Activated CD4-positive, alpha-beta memory T cell treated with anti-CD3 and anti-CD28 coated beads for 36 hours (primary cell): ENCODE results near the gene PAX2. TPM values are rescaled to one million over a fixed set of nuclear protein-coding genes. Genes with fewer than 3 reads are reported as not detected.

Experiments
- CTCF ChIA-PET: fragments of 350-600 bp; sonication (Branson Sonifier 250); formaldehyde crosslinking; loops from one replicate; lab custom pipeline; 2021; ENCODE audit warnings: antibody characterized with exemption, inconsistent platforms; lab: Charles Lee
- POLR2A ChIA-PET: fragments of 350-600 bp; sonication (Branson Sonifier 250); formaldehyde crosslinking; loops from one replicate; lab custom pipeline; 2021; ENCODE audit warnings: antibody characterized with exemption; lab: Charles Lee
- DNase-seq: peaks from one replicate; pipeline ENCODE4 v3.0.0-alpha.2; 2020
- H3K27ac Mint-ChIP-seq: one replicate; pipeline ENCODE4 v1.8.0; 2021; ENCODE audit warnings: mixed read lengths
- H3K27me3 Mint-ChIP-seq: one replicate; pipeline ENCODE4 v1.8.0; 2021; ENCODE audit warnings: mixed read lengths
- H3K36me3 Mint-ChIP-seq: one replicate; pipeline ENCODE4 v1.8.0; 2021; ENCODE audit warnings: mixed read lengths
- H3K4me1 Mint-ChIP-seq: one replicate; pipeline ENCODE4 v1.8.0; 2021; ENCODE audit warnings: low read depth, mixed read lengths
- H3K4me3 Mint-ChIP-seq: one replicate; pipeline ENCODE4 v1.8.0; 2021; ENCODE audit warnings: mild to moderate bottlenecking, mixed read lengths
- H3K9me3 Mint-ChIP-seq: one replicate; pipeline ENCODE4 v1.8.0; 2021; ENCODE audit warnings: mixed read lengths
- intact Hi-C: fragments of 100-400 bp; cut with micrococcal nuclease; formaldehyde crosslinking; loops from one replicate; pipeline ENCODE4 v1.15.1; 2023
- total RNA-seq, 2 experiments: library from RNA; stranded (reverse); gene quantifications; one replicate each; pipeline ENCODE4 v1.2.3, GENCODE V29; 2021

PAX2 gene
- total RNA-seq, 2 experiments from 2014 or later: not detected

DNA sequence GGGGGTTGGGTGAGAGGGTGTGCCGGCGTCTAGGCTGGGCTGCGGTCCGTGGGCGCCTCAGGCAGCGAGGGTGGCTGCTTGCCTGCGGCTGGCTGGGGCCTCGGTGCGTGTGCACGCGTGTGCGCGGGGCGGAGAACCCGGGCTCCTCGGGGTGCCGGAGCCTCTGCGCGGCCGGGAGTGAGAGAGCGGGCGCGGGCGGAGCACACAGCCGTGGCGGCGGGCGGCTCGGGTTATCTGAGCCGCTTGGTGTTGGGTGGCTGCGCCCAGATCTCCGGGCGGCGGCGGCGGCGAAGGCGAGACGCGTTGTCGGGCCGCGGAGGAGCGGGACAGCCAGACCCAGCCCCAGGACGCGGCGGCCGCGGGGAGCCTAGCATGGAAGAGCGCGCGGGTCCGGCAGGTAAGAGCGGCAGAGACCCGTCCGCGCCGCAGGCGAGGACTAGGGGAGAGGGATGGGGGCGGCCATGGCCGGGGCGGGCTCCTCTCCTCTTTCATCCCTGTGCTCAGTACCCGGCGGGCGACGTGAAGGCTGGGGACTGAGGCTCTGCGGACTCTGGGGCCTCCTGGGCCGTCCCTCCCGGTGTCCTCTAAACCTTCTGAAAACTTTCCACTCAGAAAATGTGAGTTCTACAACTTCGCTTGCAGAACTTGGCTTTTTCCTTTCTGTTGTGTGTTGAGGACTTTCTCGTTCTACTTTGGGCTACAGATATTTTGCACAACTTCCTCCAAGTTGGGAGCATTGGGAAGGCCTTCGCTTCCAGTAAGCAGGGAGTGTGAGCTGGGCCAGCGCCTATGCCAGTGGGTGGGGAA, 9.8 kb upstream of the PAX2 start:
- H3K4me3 Mint-ChIP-seq: no peak overlapping the region
- CTCF ChIA-PET: interaction anchor here (1.3 kb wide), 2 partner anchors 143 kb away, joined by 3 to 4 read pairs; no protein-coding TSS in a partner anchor
- no peaks in the 10 kb centered on the region for H3K9me3 Mint-ChIP-seq
- intact Hi-C loops: no loop called here
- no peak for DNase-seq
- H3K27me3 Mint-ChIP-seq: peaks cover 82% of the 10 kb centered on the region
- POLR2A ChIA-PET: no interaction called here
- peaks cover 40% of the 10 kb centered on the region for H3K4me1 Mint-ChIP-seq
- no peaks in the 10 kb centered on the region for H3K36me3 Mint-ChIP-seq
- no peak overlapping the region for H3K27ac Mint-ChIP-seq

DNA sequence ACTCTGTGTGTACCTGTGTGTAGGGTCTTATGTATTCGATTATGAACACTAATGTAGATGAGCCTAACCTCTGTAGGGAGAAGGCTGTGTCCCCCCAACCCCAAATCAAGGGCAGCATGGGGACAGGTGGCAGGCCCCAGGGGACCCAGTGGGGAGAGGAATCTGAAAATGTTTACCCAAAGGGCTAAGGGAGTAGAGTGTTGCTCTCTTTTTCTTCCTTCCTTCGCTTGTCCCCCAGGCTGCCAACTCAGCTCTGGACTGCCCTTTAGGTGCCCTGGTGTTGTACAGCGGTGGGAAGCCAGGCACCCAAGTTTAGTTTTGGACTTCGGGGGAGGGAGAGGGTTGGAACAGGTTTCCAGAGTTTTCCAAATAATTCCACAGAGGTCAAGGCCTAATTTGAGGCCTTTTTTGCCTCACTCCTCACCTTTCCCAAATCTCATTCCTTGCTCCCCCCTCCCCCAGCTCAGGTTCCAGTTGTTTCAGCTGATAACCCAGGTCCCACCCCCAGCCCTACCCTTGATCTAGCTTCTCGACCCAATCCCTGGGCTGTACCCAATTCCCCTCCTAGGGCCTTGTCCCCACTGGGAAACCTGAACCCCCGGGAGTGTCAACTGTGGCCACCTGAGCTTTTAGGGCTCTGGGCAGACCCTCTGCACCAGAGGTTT, 9.1 kb upstream of the PAX2 start:
- ChIA-PET POLR2A (no interaction called here), CTCF (interaction anchor here (1.3 to 2.0 kb wide), 2 partner anchors 142 to 174 kb away, joined by 4 read pairs; no protein-coding TSS in a partner anchor)
- Mint-ChIP-seq H3K4me1 (peaks cover 33% of the 10 kb centered on the region), H3K9me3 (no peaks in the 10 kb centered on the region), H3K4me3 (no peak overlapping the region), H3K27ac (no peak overlapping the region), H3K36me3 (no peaks in the 10 kb centered on the region), H3K27me3 (peaks cover 83% of the 10 kb centered on the region)
- DNase-seq: no peak
- intact Hi-C loops: no loop called here

DNA sequence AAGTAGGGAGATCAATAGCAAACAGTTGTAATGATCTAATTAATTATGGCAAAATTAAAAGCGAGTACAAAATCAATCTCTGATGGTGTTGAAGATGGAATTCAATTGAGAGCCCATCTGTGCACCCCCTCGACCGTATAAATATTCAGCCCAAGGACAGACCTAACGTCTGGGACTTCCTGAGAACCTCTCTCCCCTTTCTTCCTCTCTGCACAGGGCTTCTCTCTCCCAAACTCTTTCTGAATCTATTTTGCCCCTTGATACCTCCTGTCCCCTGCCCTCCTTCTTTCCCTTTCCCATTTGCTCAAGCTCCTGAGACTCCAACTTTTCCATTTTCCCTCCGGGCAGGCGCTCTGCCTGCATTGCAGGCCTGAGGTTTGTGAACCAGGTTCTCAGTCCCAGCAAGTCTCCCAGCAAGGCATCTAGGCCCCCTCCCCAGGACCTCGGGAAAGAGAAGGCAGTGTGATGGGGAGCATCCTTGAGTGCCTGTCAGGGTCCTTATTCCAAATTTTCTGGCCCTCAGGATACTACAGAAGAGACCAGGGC, 8.5 kb upstream of the PAX2 start:
- ChIA-PET POLR2A (no interaction called here), CTCF (interaction anchor here (1.3 to 2.0 kb wide), 2 partner anchors 142 to 175 kb away, joined by 4 read pairs; no protein-coding TSS in a partner anchor)
- H3K36me3 Mint-ChIP-seq: no peaks in the 10 kb centered on the region
- no peak for DNase-seq
- H3K27me3 Mint-ChIP-seq: peaks cover 83% of the 10 kb centered on the region
- H3K4me3 Mint-ChIP-seq: peak overlapping the region; percentile 57
- no peaks in the 10 kb centered on the region for H3K9me3 Mint-ChIP-seq
- no peak overlapping the region for H3K27ac Mint-ChIP-seq
- peaks cover 30% of the 10 kb centered on the region for H3K4me1 Mint-ChIP-seq
- intact Hi-C loops: no loop called here

DNA sequence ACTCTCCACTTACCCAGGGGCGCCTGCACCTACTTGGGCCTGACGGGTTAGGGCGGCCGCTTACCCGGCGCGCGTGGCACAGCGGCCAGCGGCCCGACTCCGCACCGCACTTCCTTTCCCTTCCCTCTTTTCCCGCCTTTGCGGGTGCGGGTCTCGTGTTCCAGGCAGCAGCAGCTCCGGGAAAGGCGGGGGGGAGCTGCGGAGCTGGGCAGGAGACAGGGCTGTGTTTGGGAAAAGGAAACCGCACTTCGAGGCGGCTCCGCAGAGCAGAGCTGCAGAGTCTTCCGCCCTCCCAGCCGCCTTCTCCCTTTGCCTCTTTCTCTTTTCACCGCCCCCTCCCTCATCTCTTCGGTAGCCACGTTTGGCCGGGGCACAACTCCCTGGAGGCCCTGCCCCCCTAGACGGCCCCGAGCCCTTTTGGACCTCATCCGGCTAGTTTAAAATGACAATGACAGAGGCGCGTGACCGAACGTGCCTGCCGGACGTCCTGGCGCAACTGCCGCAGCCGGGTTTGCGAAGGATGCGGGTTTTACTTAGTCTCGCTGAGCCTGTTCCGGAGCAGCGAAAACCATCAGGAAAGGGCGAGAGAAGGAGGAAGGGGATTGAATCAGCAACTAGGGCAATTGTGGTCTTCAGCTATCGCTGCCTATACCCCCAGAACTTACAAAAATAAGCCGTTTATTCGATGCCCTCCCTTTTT, 7.9 kb upstream of the PAX2 start:
- DNase-seq: no peak
- peaks cover 30% of the 10 kb centered on the region for H3K4me1 Mint-ChIP-seq
- H3K36me3 Mint-ChIP-seq: no peaks in the 10 kb centered on the region
- peaks cover 83% of the 10 kb centered on the region for H3K27me3 Mint-ChIP-seq
- H3K27ac Mint-ChIP-seq: no peak overlapping the region
- ChIA-PET CTCF (interaction anchor here (2.0 kb wide), 1 partner anchor 175 kb away, joined by 4 read pairs; no protein-coding TSS in a partner anchor), POLR2A (no interaction called here)
- intact Hi-C loops: no loop called here
- peak overlapping the region; percentile 57 for H3K4me3 Mint-ChIP-seq
- no peaks in the 10 kb centered on the region for H3K9me3 Mint-ChIP-seq

DNA sequence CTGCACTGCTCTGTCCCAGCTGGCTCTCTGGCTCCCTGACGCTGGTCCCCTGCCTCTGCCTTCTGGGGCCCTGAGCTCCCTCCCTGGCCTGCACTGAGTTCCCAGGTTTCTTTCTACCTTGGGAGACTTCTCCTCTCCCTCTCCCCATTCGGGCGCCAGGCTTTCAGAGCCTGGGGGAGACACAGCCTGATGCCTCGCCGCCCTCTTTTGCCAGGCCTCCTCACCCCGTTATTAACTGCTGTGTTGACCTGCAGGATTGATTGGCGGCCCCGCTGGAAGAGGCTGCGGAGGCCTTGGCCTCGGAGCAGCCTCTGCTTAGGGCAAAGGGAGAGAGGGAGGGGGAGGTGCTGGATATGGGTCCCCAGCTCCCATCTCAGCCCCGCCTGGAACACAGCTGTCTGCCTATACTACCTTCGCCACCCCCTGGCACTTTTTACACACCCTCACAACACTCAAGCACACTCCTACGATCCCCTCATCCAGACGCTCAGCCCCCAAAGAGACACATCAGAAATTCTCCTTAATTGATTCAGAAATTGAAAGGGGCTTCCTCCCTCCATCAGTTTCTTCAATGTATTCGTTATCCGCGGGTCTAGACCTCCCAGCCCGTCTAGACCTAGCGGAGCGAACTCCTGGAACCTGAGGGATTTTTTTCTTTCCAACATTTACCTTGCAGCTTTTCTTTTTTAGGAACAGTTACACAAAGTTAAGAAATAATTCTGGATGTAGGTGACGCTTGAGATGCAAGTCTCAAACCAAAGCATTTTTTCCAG, 7.1 kb upstream of the PAX2 start:
- no peak overlapping the region for H3K27ac Mint-ChIP-seq
- POLR2A ChIA-PET: no interaction called here
- H3K9me3 Mint-ChIP-seq: no peaks in the 10 kb centered on the region
- DNase-seq: no peak
- intact Hi-C loops: no loop called here
- H3K4me3 Mint-ChIP-seq: no peak overlapping the region
- peaks cover 30% of the 10 kb centered on the region for H3K4me1 Mint-ChIP-seq
- no peaks in the 10 kb centered on the region for H3K36me3 Mint-ChIP-seq
- H3K27me3 Mint-ChIP-seq: peaks cover 84% of the 10 kb centered on the region
- CTCF ChIA-PET: interaction anchor here (2.0 kb wide), 1 partner anchor 176 kb away, joined by 4 read pairs; no protein-coding TSS in a partner anchor

DNA sequence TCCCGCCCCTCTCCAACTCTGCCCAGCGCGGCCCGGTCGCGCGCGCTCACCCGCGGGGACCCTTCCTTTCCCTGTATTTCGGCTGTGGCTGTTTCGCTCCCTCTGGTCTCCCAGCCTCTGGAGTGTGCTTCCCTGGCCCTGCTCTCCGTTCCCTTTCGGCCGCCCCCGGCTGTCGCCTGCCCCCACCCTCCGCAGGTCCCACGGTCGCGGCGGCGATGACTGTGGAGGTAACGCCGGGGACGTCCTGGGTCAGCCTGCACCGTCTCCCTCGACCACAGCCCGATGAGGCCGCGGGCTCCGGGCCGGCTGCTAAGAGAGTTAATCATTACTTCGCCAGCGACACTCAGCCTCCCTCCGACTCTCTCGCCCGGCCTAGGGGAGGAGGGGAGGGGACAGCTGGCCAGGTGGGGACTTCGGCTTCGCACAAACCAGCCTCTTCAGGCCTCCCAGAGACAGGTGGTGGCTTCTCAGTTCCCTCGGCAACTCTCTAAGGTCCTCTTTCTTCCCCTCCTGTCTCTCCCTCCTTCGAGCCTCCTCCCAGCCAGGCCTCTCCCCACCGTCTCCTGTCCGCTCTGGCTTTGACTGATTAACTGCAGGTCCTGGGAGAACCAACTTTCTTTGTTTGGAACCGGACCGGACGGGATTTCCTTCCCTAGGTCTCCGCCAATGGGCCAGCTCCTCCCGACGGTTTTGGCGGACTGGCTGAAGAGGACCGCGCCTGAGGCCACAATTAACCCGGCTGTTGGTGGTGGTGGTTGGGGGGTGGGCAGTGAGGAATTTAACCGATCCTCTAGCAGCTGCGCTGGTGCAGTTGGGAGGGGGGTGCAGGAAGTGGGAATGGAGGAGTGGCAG, 5.6 kb upstream of the PAX2 start:
- CTCF ChIA-PET: interaction anchor here (1.5 to 5.0 kb wide), 2 partner anchors 139 to 178 kb away, joined by 5 to 56 read pairs; no protein-coding TSS in a partner anchor
- Mint-ChIP-seq H3K4me3 (no peak overlapping the region), H3K27me3 (peaks cover 88% of the 10 kb centered on the region), H3K4me1 (peaks cover 39% of the 10 kb centered on the region), H3K9me3 (no peaks in the 10 kb centered on the region), H3K36me3 (no peaks in the 10 kb centered on the region), H3K27ac (no peak overlapping the region)
- DNase-seq: no peak
- intact Hi-C loops: loop anchor here (5.0 to 10.0 kb wide), 4 partner anchors 88 to 485 kb away; partner anchors contain the start of genes LBX1 and TLX1
- POLR2A ChIA-PET: no interaction called here

DNA sequence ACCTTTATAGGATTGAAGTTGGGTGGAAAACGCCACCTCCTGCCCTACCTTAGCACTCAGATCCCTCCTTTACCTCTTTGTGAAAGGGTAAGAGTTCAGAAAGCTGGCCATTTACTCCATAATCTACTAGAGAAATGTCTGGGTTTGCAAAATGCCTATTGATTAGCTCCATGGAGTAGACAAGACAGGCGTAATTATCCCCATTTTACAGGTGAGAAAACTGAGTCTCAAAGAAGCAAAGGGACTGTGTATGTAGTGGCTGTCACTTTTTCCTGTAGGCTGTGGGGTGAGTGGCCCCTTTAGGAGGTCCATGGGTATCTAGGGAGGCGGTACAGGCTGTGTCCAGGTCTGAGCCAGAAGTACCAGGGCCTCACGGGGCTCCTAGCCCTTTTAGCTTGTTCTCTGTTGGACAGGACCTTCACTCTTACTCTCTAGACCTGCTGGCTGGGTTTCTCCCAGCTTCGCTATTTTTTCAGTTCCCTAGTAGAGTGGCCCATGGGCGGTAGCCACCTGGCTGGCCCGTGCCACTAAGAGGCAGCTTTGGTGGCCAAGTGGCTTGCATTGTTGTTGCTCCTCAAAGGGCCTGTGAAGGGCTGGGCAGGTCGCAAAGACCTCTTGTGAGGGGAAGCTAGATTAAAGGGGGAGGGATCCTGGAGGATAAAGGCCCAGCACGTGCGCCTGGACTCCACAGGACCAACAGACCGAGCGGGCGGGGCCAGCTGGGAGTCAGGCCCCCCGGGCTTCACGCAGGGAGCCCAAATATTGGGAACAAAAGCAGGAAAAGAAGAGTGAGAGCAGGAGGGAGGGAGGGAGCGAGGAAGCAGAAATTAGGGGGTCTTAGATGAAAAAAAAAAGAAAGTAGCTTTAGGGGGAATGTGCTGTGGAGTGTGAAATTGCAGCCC, 4.7 kb upstream of the PAX2 start:
- Mint-ChIP-seq H3K27me3 (peaks cover 87% of the 10 kb centered on the region), H3K36me3 (no peaks in the 10 kb centered on the region), H3K4me1 (peaks cover 37% of the 10 kb centered on the region), H3K4me3 (no peak overlapping the region), H3K9me3 (no peaks in the 10 kb centered on the region), H3K27ac (no peak overlapping the region)
- DNase-seq: no peak
- intact Hi-C loops: loop anchor here (5.0 to 10.0 kb wide), 4 partner anchors 87 to 484 kb away; partner anchors contain the start of genes LBX1 and TLX1
- CTCF ChIA-PET: interaction anchor here (0.7 to 5.0 kb wide), 5 partner anchors 9 to 179 kb away, joined by 3 to 56 read pairs (median 3); no protein-coding TSS in a partner anchor
- POLR2A ChIA-PET: no interaction called here

DNA sequence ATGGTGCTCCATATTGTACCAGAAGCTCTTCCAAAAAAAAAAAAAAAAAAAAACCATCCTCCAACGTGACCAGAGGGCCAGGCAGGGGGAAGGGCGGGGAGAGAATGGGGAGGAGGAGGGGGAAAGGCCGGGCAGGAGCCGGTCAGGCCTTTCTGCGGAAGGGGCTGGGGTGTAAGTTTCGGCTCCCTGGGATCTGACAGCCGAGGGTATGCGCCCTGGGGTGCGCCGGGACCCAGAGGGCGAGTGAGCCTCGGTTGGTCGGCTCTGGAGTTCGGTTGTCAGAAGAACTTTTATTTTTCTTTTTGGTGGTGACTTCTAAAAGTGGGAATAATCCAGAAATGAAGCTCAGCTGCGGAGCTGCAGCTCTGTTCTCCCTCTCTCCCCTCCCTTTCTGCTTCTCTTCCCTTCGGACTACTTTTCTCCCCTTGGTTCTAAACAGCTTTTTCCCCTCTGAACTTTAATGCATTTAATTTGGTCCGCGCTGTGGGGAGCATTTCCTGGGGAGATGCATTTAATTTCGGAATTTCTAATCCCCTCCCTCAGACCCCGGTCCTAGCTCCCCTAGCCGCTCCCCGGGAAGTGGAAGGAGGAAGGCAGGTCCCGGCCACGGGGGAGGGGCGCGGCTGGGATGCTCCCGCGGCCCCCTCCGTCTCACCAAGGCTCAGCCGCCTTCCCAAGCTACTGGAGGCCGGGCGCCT, 3.9 kb upstream of the PAX2 start:
- ChIA-PET POLR2A (no interaction called here), CTCF (interaction anchor here (0.6 to 5.0 kb wide), 7 partner anchors 10 to 206 kb away, joined by 3 to 56 read pairs (median 5); no protein-coding TSS in a partner anchor)
- Mint-ChIP-seq H3K4me1 (peaks cover 41% of the 10 kb centered on the region), H3K9me3 (no peaks in the 10 kb centered on the region), H3K4me3 (no peak overlapping the region), H3K27ac (no peak overlapping the region), H3K27me3 (peaks cover 89% of the 10 kb centered on the region), H3K36me3 (no peaks in the 10 kb centered on the region)
- intact Hi-C loops: loop anchor here (2.0 to 10.0 kb wide), 5 partner anchors 71 to 483 kb away; partner anchors contain the start of genes LBX1 and TLX1
- no peak for DNase-seq

DNA sequence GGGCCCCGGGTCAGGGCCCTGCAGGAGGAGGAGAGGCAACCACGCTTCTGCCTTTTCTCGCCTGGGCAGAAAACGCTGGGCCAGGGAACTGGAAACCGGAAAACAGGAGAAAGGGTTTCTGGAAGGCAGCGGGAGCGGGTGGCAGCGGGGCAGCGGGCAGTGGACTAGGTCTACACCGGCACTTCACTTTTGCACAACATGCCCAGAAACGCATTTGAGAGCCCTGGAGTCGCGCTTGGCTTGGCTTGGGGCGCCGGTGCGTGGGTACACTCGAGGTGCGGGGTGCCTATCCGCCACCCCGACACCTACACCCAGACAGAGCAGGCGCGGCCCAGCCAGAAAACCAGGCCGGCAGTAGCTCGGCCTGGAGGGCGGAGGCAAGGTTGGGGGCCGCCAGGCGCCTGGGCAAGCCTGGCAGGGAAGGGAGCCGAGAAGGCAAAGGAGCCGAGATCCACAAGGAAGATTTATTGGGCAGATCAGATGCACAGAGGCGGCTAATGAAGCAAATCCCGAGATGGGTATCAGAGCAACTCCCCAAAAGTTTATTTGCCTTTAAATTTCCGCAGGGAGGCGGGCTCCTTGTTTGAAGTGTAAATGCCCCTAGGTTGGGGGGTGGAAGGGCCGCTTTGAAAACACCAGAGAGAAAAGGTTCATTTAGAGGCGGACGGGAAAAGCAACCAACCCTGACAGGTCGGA, 3.2 kb upstream of the PAX2 start:
- DNase-seq: no peak
- ChIA-PET POLR2A (no interaction called here), CTCF (interaction anchor here (0.6 to 5.0 kb wide), 14 partner anchors 8 to 224 kb away, joined by 3 to 56 read pairs (median 8); no protein-coding TSS in a partner anchor)
- H3K4me3 Mint-ChIP-seq: no peak overlapping the region
- no peak overlapping the region for H3K27ac Mint-ChIP-seq
- peaks cover 89% of the 10 kb centered on the region for H3K27me3 Mint-ChIP-seq
- no peaks in the 10 kb centered on the region for H3K36me3 Mint-ChIP-seq
- intact Hi-C loops: loop anchor here (2.0 to 10.0 kb wide), 5 partner anchors 71 to 483 kb away; partner anchors contain the start of genes LBX1 and TLX1
- peaks cover 46% of the 10 kb centered on the region for H3K4me1 Mint-ChIP-seq
- H3K9me3 Mint-ChIP-seq: no peaks in the 10 kb centered on the region
